Neural progenitor cell (in vitro differentiated cells): ENCODE measurements around the gene TRAK2. TPM values are rescaled to one million over a fixed set of nuclear protein-coding genes. Genes with fewer than 3 reads are reported as not detected.
A peak's percentile ranks its signal among the peaks of the same experiment; 100 is the strongest.

Source experiments
- DNase-seq: peaks from one replicate; pipeline ENCODE4 v3.0.0-alpha.2; 2016; ENCODE audit warnings: low spot score
- H2AFZ ChIP-seq: fragments of 200-600 bp; sonication (generic); replicated peaks from 2 replicates; pipeline ENCODE4 v1.6.1; 2016; ENCODE audit warnings: antibody characterized with exemption
- H3F3A ChIP-seq: fragments of 200-600 bp; sonication (generic); 2 replicates; pipeline ENCODE4 v1.6.1; 2016; ENCODE audit warnings: antibody characterized with exemption, low read depth
- H3K27ac ChIP-seq: fragments of 200-600 bp; sonication (generic); 2 replicates; pipeline ENCODE4 v1.5.1; 2016; ENCODE audit warnings: mild to moderate bottlenecking
- H3K27me3 ChIP-seq: fragments of 200-600 bp; sonication (generic); 2 replicates; pipeline ENCODE4 v1.6.1; 2016; ENCODE audit warnings: mild to moderate bottlenecking, moderate library complexity
- H3K36me3 ChIP-seq: fragments of 200-600 bp; sonication (generic); 2 replicates; pipeline ENCODE4 v1.5.1; 2016
- H3K4me1 ChIP-seq: fragments of 200-600 bp; sonication (generic); 2 replicates; pipeline ENCODE4 v1.6.1; 2016; ENCODE audit warnings: mixed run types
- H3K4me2 ChIP-seq: fragments of 200-600 bp; sonication (generic); 2 replicates; pipeline ENCODE4 v1.6.1; 2016
- H3K4me3 ChIP-seq: fragments of 200-600 bp; sonication (generic); 2 replicates; pipeline ENCODE4 v1.5.1; 2016
- H3K79me2 ChIP-seq: fragments of 200-600 bp; sonication (generic); 2 replicates; pipeline ENCODE4 v1.6.1; 2016; ENCODE audit warnings: low read depth
- H3K9ac ChIP-seq: fragments of 200-600 bp; sonication (generic); 2 replicates; pipeline ENCODE4 v1.6.1; 2016
- H3K9me3 ChIP-seq: fragments of 200-600 bp; sonication (generic); 2 replicates; pipeline ENCODE4 v1.5.1; 2016; ENCODE audit warnings: low read depth
- H4K20me1 ChIP-seq: fragments of 200-600 bp; sonication (generic); 2 replicates; pipeline ENCODE4 v1.6.1; 2016; ENCODE audit warnings: low read depth
- H3K27ac Mint-ChIP-seq: 3 replicates; pipeline ENCODE4 v1.8.0; 2021; ENCODE audit warnings: mixed read lengths
- H3K27me3 Mint-ChIP-seq: 2 replicates; pipeline ENCODE4 v1.8.0; 2022; ENCODE audit warnings: low read depth, mild to moderate bottlenecking, inconsistent platforms, moderate library complexity, mixed read lengths; ENCODE audit not compliant: insufficient read depth
- H3K36me3 Mint-ChIP-seq: 3 replicates; pipeline ENCODE4 v1.8.0; 2021; ENCODE audit warnings: mixed read lengths
- H3K4me1 Mint-ChIP-seq: 3 replicates; pipeline ENCODE4 v1.8.0; 2021; ENCODE audit warnings: mixed read lengths
- H3K4me3 Mint-ChIP-seq: 3 replicates; pipeline ENCODE4 v1.8.0; 2021; ENCODE audit warnings: mild to moderate bottlenecking, moderate library complexity, mixed read lengths
- H3K9me3 Mint-ChIP-seq: 3 replicates; pipeline ENCODE4 v1.8.0; 2020; ENCODE audit warnings: mixed read lengths
- CTCF ChIP-seq: fragments of 200-600 bp; sonication (generic); IDR thresholded peaks from 2 replicates; pipeline ENCODE4 v1.5.1; 2017; ENCODE audit warnings: antibody characterized with exemption, mild to moderate bottlenecking
- EZH2 ChIP-seq: fragments of 200-600 bp; sonication (generic); IDR thresholded peaks from 2 replicates; pipeline ENCODE4 v1.6.1; 2017; ENCODE audit warnings: antibody characterized with exemption, mild to moderate bottlenecking, moderate library complexity
- EZH2phosphoT487 ChIP-seq: fragments of 200-600 bp; sonication (generic); IDR thresholded peaks from 2 replicates; pipeline ENCODE4 v1.6.1; 2017; ENCODE audit warnings: antibody characterized with exemption
- total RNA-seq: library from RNA; depleted of rRNA; stranded (reverse); fragments of >200 nt; gene quantifications from 2 replicates; pipeline ENCODE4 v1.2.3, GENCODE V29; 2015; ENCODE audit warnings: low replicate concordance

Gene TRAK2
- total RNA-seq, 1 donor from 2014 or later = 7.1 TPM

DNA sequence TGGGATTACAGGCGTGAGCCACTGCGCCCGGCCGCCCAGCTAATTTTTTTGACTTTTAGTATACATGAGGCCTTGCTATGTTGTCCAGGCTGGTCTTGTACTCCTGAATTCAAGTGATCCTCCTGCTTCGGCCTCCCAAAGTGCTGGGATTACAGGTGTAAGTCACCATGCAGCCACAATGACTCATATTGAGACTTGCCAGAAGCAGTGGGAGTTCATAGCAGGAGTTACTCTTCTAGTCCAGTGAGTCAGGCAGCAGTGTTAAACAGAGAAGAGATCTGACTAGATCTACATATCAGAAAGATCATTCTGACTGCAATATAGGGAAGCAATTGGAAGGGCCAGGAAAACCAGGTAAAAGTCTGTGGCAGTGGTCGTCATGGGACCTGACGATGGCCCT, 92.6 kb downstream of the TRAK2 start:
- no peaks in the 10 kb centered on the region for H3K36me3 ChIP-seq
- H3K79me2 ChIP-seq = no peaks in the 10 kb centered on the region
- H4K20me1 ChIP-seq = no peaks in the 10 kb centered on the region
- Mint-ChIP-seq H3K27me3 (peaks cover 2% of the 10 kb centered on the region), H3K36me3 (peaks cover 2% of the 10 kb centered on the region), H3K4me1 (peaks cover 7% of the 10 kb centered on the region), H3K4me3 (no peak overlapping the region), H3K27ac (no peak overlapping the region), H3K9me3 (peaks cover 2% of the 10 kb centered on the region)
- H3K4me3 ChIP-seq = no peak overlapping the region
- no peaks in the 10 kb centered on the region for H3K27me3 ChIP-seq
- no peak overlapping the region for H2AFZ ChIP-seq
- H3K4me2 ChIP-seq = no peak overlapping the region
- H3K27ac ChIP-seq = no peak overlapping the region
- TF ChIP-seq EZH2 (no peak), CTCF (no peak), EZH2phosphoT487 (no peak)
- no peaks in the 10 kb centered on the region for H3F3A ChIP-seq
- no peaks in the 10 kb centered on the region for H3K4me1 ChIP-seq
- H3K9me3 ChIP-seq = no peaks in the 10 kb centered on the region
- no peak for DNase-seq
- H3K9ac ChIP-seq = no peak overlapping the region

GRCh38 chr2:201357221-201357620, 94.0 kb downstream of the TRAK2 start, which contains the start of gene FLACC1:
FLACC1 (minus strand) TSS chr2:201357345; CDS start chr2:201351404, 5,941 bp downstream.
- peaks cover 2% of the 10 kb centered on the region for H3K27me3 Mint-ChIP-seq
- H3K4me3 Mint-ChIP-seq = no peak within 1 kb of the TSS

GRCh38 chr2:201353116-201353515, 98.1 kb downstream of the TRAK2 start:
- Mint-ChIP-seq H3K4me3 (no peak overlapping the region), H3K27me3 (peaks cover 9% of the 10 kb centered on the region), H3K36me3 (no peaks in the 10 kb centered on the region), H3K4me1 (peaks cover 8% of the 10 kb centered on the region), H3K9me3 (no peaks in the 10 kb centered on the region), H3K27ac (no peak overlapping the region)
- H3K4me3 ChIP-seq = no peak overlapping the region
- no peak overlapping the region for H3K27ac ChIP-seq
- peaks cover 5% of the 10 kb centered on the region for H3K4me1 ChIP-seq
- H3K36me3 ChIP-seq = no peaks in the 10 kb centered on the region
- no peak overlapping the region for H3K4me2 ChIP-seq
- no peak overlapping the region for H2AFZ ChIP-seq
- no peaks in the 10 kb centered on the region for H3K27me3 ChIP-seq
- no peaks in the 10 kb centered on the region for H3K9me3 ChIP-seq
- no peaks in the 10 kb centered on the region for H4K20me1 ChIP-seq
- TF ChIP-seq EZH2 (no peak), EZH2phosphoT487 (no peak), CTCF (no peak)
- no peaks in the 10 kb centered on the region for H3K79me2 ChIP-seq
- H3K9ac ChIP-seq = no peak overlapping the region
- DNase-seq = no peak
- H3F3A ChIP-seq = no peaks in the 10 kb centered on the region

More at GRCh38 chr2:201357221-201357620, 94.0 kb downstream of the TRAK2 start, which contains the start of gene FLACC1:
- no peak within 1 kb of the TSS for H3K9ac ChIP-seq
- no peaks in the 10 kb centered on the region for H3K36me3 ChIP-seq
- no peaks in the 10 kb centered on the region for H3K9me3 ChIP-seq
- Mint-ChIP-seq H3K36me3 (peaks cover under 1% of the 10 kb centered on the region), H3K4me1 (peaks cover 7% of the 10 kb centered on the region), H3K9me3 (no peaks in the 10 kb centered on the region), H3K27ac (peak within 1 kb of the TSS; percentile 78)
- TF ChIP-seq EZH2phosphoT487 (no peak), EZH2 (no peak), CTCF (no peak)
- DNase-seq = peak; percentile 65
- no peaks in the 10 kb centered on the region for H3K79me2 ChIP-seq
- no peaks in the 10 kb centered on the region for H3K4me1 ChIP-seq
- H3K4me3 ChIP-seq = no peak within 1 kb of the TSS
- no peak within 1 kb of the TSS for H3K27ac ChIP-seq
- H3K27me3 ChIP-seq = no peaks in the 10 kb centered on the region
- H4K20me1 ChIP-seq = no peaks in the 10 kb centered on the region
- H3F3A ChIP-seq = no peaks in the 10 kb centered on the region
- peak within 1 kb of the TSS; percentile 75 for H2AFZ ChIP-seq
- H3K4me2 ChIP-seq = no peak within 1 kb of the TSS
